Stomach (tissue), 4 donors: ENCODE results near the gene CDHR4.

Source experiments
- CTCF ChIP-seq, 7 experiments: fragments of 450-650 bp in 4 of 7; fragments of 200-600 bp in 3 of 7; sonication (generic) in 3 of 7; IDR thresholded peaks; one replicate each; pipeline ENCODE4 v1.5.1; 2016 to 2019; ENCODE audit warnings: antibody characterized with exemption in 7 of 7, control low read depth in 2 of 7, mild to moderate bottlenecking in 1 of 7
- EP300 ChIP-seq: sonication (generic); formaldehyde crosslinking; IDR thresholded peaks from one replicate; pipeline ENCODE4 v1.6.1; 2017; ENCODE audit warnings: antibody characterized with exemption
- POLR2A ChIP-seq, 4 donors: fragments of 450-650 bp; IDR thresholded peaks; one replicate each; pipeline ENCODE4 v1.6.1; 2016; ENCODE audit warnings: antibody characterized with exemption in 4 of 4, control low read depth in 2 of 4, mild to moderate bottlenecking in 1 of 4, moderate library complexity in 1 of 4
- POLR2AphosphoS5 ChIP-seq, 3 donors: sonication (generic); formaldehyde crosslinking; IDR thresholded peaks; one replicate each; pipeline ENCODE4 v1.6.1; 2016; ENCODE audit warnings: antibody characterized with exemption in 3 of 3

DNA sequence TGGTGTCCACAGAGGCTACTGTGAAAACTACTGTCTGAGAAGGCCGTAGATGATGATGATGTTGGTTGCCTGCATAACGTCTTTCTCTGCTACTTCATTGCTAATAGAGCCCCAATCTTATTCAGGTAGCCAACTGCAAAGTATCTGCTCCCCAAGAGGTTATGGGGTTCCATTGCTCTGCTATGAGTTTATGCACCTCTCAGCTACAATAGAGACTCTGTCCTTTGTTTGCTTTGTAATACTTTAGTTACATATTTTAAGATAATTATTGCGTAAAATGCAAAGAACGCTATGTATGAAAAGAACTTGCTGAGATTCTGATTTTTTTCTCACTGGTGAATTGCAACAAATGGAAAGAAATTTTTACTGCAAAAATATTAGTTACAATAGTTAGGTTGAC is 48.2 kb downstream of the CDHR4 start:
- TF ChIP-seq CTCF (IDR thresholded peaks at IDR 0.05) (no peak), EP300 (no peak), POLR2A (IDR thresholded peaks at IDR 0.05) (no peak), POLR2AphosphoS5 (IDR thresholded peaks at IDR 0.05) (no peak)
